Astrocyte (in vitro differentiated cells and primary cell): ENCODE results near the gene SMIM24. TPM values are rescaled to one million over a fixed set of nuclear protein-coding genes. Genes with fewer than 3 reads are reported as not detected.

ENCODE experiments used
- DNase-seq: peaks from one replicate; pipeline ENCODE4 v3.0.0-alpha.2; 2010; ENCODE audit warnings: low read depth
- FAIRE-seq: peaks from 2 replicates; lab custom pipeline; 2011; peaks lifted over from hg19 to GRCh38; lab: Jason Lieb, UNC
- H2AFZ ChIP-seq: 2 replicates; pipeline ENCODE4 v1.6.0; 2012; ENCODE audit warnings: low read depth, low read length, inconsistent platforms
- H3K27ac ChIP-seq: 2 replicates; pipeline ENCODE4 v1.5.1; 2011; ENCODE audit warnings: low read depth, low read length, inconsistent platforms
- H3K27me3 ChIP-seq: 2 replicates; pipeline ENCODE4 v1.6.0; 2011; ENCODE audit warnings: low read length, inconsistent platforms; ENCODE audit not compliant: insufficient read depth
- H3K36me3 ChIP-seq: 2 replicates; pipeline ENCODE4 v1.5.1; 2011; ENCODE audit warnings: low read length, inconsistent platforms; ENCODE audit not compliant: insufficient read depth
- H3K4me1 ChIP-seq: 2 replicates; pipeline ENCODE4 v1.5.1; 2011; ENCODE audit warnings: low read length, inconsistent platforms; ENCODE audit not compliant: insufficient read depth
- H3K4me2 ChIP-seq: 2 replicates; pipeline ENCODE4 v1.6.0; 2012; ENCODE audit warnings: low read length, inconsistent platforms
- H3K4me3 ChIP-seq: 2 replicates; pipeline ENCODE4 v1.5.1; 2011; ENCODE audit warnings: low read depth, mild to moderate bottlenecking, low read length, inconsistent platforms; ENCODE audit not compliant: insufficient read depth
- H3K79me2 ChIP-seq: 2 replicates; pipeline ENCODE4 v1.6.0; 2012; ENCODE audit warnings: mild to moderate bottlenecking, low read length, inconsistent platforms; ENCODE audit not compliant: insufficient read depth
- H3K9ac ChIP-seq: 2 replicates; pipeline ENCODE4 v1.6.0; 2012; ENCODE audit warnings: mild to moderate bottlenecking, low read length, inconsistent platforms
- H3K9me3 ChIP-seq: 2 replicates; pipeline ENCODE4 v1.5.1; 2012; ENCODE audit warnings: low read depth, mild to moderate bottlenecking, low read length, inconsistent platforms; ENCODE audit not compliant: insufficient read depth
- H4K20me1 ChIP-seq: 2 replicates; pipeline ENCODE4 v1.6.0; 2012; ENCODE audit warnings: low read length, inconsistent platforms; ENCODE audit not compliant: insufficient read depth
- H3K27ac Mint-ChIP-seq: one replicate; pipeline ENCODE4 v1.8.0; 2021; ENCODE audit warnings: mild to moderate bottlenecking, mixed read lengths; ENCODE audit not compliant: unreplicated experiment
- H3K27me3 Mint-ChIP-seq: one replicate; pipeline ENCODE4 v1.8.0; 2021; ENCODE audit warnings: low read depth, mixed read lengths; ENCODE audit not compliant: unreplicated experiment
- H3K36me3 Mint-ChIP-seq: one replicate; pipeline ENCODE4 v1.8.0; 2021; ENCODE audit warnings: low read depth, mixed read lengths; ENCODE audit not compliant: unreplicated experiment
- H3K4me1 Mint-ChIP-seq: one replicate; pipeline ENCODE4 v1.8.0; 2021; ENCODE audit warnings: low read depth, mixed read lengths; ENCODE audit not compliant: unreplicated experiment
- H3K4me3 Mint-ChIP-seq: one replicate; pipeline ENCODE4 v1.8.0; 2021; ENCODE audit warnings: mild to moderate bottlenecking, moderate library complexity, mixed read lengths; ENCODE audit not compliant: unreplicated experiment
- H3K9me3 Mint-ChIP-seq: one replicate; pipeline ENCODE4 v1.8.0; 2021; ENCODE audit warnings: mild to moderate bottlenecking, mixed read lengths; ENCODE audit not compliant: unreplicated experiment
- EZH2 ChIP-seq: IDR thresholded peaks from 2 replicates; pipeline ENCODE4 v1.6.1; 2012; ENCODE audit warnings: mild to moderate bottlenecking, low read length, inconsistent platforms; ENCODE audit not compliant: insufficient read depth
- total RNA-seq: library from RNA; stranded (reverse); gene quantifications from 2 replicates; pipeline ENCODE4 v1.2.1, GENCODE V29; 2021
- TF ChIP-seq, protein P1 (sequence below): IDR thresholded peaks from 2 replicates; pipeline ENCODE4 v1.5.1; 2011; ENCODE audit warnings: low read depth, mild to moderate bottlenecking, inconsistent platforms, low read length, moderate library complexity; ENCODE audit not compliant: insufficient read depth

The SMIM24 gene
- total RNA-seq, 1 donor from 2014 or later: not detected

DNA sequence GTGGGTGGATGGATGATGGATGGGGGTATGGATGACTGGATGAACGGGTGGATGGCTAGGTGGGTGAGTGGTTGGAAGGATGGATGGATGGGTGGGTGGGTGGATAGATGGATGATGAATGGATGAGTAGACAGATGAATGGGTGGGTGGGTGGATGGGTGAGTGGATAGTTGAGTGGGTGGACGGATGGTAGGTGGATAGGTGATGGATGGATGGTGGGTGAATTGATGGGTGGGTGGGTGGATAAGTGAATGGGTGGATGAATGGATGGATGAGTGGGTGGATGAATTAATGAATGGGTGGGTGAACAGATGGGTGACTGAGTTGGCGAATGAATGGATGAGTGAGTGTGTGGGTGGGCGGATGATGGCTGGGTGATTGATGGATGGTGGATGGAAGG, 4.9 kb downstream of the SMIM24 start:
- H3K27me3 ChIP-seq: peaks cover 7% of the 10 kb centered on the region
- no peaks in the 10 kb centered on the region for H3K4me1 ChIP-seq
- TF ChIP-seq EZH2: no peak
- TF ChIP-seq, protein P1, sequence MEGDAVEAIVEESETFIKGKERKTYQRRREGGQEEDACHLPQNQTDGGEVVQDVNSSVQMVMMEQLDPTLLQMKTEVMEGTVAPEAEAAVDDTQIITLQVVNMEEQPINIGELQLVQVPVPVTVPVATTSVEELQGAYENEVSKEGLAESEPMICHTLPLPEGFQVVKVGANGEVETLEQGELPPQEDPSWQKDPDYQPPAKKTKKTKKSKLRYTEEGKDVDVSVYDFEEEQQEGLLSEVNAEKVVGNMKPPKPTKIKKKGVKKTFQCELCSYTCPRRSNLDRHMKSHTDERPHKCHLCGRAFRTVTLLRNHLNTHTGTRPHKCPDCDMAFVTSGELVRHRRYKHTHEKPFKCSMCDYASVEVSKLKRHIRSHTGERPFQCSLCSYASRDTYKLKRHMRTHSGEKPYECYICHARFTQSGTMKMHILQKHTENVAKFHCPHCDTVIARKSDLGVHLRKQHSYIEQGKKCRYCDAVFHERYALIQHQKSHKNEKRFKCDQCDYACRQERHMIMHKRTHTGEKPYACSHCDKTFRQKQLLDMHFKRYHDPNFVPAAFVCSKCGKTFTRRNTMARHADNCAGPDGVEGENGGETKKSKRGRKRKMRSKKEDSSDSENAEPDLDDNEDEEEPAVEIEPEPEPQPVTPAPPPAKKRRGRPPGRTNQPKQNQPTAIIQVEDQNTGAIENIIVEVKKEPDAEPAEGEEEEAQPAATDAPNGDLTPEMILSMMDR: no peak
- H3K4me2 ChIP-seq: no peak overlapping the region
- Mint-ChIP-seq H3K36me3 (no peaks in the 10 kb centered on the region), H3K4me1 (no peaks in the 10 kb centered on the region), H3K27me3 (peaks cover 16% of the 10 kb centered on the region), H3K4me3 (no peak overlapping the region), H3K27ac (no peak overlapping the region), H3K9me3 (peaks cover 3% of the 10 kb centered on the region)
- H4K20me1 ChIP-seq: peaks cover 3% of the 10 kb centered on the region
- DNase-seq (no peak), FAIRE-seq (no peak)
- H3K79me2 ChIP-seq: no peaks in the 10 kb centered on the region
- H3K27ac ChIP-seq: no peak overlapping the region
- no peaks in the 10 kb centered on the region for H3K36me3 ChIP-seq
- H3K9ac ChIP-seq: no peak overlapping the region
- H3K4me3 ChIP-seq: no peak overlapping the region
- H3K9me3 ChIP-seq: no peaks in the 10 kb centered on the region
- no peak overlapping the region for H2AFZ ChIP-seq

DNA sequence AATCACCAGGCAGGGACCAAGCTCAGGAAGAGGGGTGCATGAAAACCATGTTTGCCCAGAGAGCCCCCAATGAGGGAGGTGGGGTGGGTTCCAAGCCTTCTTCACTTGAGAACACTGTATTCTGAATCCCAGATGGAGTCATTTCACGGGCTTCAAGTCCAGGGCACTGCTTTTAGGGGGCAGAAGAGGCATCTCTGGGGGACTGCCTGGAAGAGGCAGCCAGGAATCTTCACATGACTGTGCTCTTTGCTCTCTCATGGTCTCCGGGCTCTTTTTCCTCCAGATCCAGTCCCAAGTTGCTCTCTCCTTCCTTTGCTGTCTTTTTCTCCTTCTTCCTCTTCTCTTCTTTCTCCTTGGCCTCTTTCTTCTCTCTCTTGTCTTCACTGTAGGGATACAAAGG, 5.7 kb downstream of the SMIM24 start:
- H3K9me3 ChIP-seq: no peaks in the 10 kb centered on the region
- H3K4me2 ChIP-seq: no peak overlapping the region
- Mint-ChIP-seq H3K4me3 (no peak overlapping the region), H3K4me1 (no peaks in the 10 kb centered on the region), H3K9me3 (peaks cover 3% of the 10 kb centered on the region), H3K27ac (no peak overlapping the region), H3K36me3 (no peaks in the 10 kb centered on the region), H3K27me3 (peaks cover 22% of the 10 kb centered on the region)
- TF ChIP-seq, protein P1: no peak
- TF ChIP-seq EZH2: no peak
- H4K20me1 ChIP-seq: peaks cover 3% of the 10 kb centered on the region
- no peak overlapping the region for H3K9ac ChIP-seq
- DNase-seq (no peak), FAIRE-seq (no peak)
- H3K79me2 ChIP-seq: no peaks in the 10 kb centered on the region
- peaks cover 7% of the 10 kb centered on the region for H3K27me3 ChIP-seq
- no peak overlapping the region for H2AFZ ChIP-seq
- H3K4me3 ChIP-seq: no peak overlapping the region
- no peaks in the 10 kb centered on the region for H3K36me3 ChIP-seq
- no peaks in the 10 kb centered on the region for H3K4me1 ChIP-seq
- H3K27ac ChIP-seq: no peak overlapping the region

DNA sequence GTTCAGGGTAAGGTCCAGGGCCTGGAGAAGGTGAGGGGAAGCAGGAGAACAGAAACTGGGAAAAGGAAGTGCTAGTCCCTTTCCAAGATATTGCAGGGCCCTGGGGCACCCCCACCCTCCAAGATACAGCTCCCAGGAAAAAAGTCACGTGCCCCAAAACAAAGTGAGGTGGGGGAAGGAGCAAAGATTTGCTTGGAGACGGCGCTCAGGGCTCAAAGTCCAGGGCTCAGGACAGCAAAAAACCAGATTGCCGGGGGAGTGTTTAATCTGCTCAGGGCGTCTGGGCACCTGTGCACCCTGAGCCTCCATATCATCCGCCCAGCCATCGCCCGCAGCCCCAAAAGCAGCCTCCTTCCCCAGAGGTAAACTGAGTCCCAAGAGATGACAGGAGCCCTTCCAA, 6.3 kb downstream of the SMIM24 start:
- Histone ChIP-seq H3K27ac (no peak overlapping the region), H3K36me3 (no peaks in the 10 kb centered on the region), H3K79me2 (no peaks in the 10 kb centered on the region), H3K27me3 (peaks cover 7% of the 10 kb centered on the region), H3K4me2 (no peak overlapping the region), H3K4me3 (no peak overlapping the region), H3K9me3 (no peaks in the 10 kb centered on the region), H3K4me1 (no peaks in the 10 kb centered on the region), H4K20me1 (peaks cover 3% of the 10 kb centered on the region), H3K9ac (no peak overlapping the region), H2AFZ (no peak overlapping the region)
- Mint-ChIP-seq H3K9me3 (peaks cover 3% of the 10 kb centered on the region), H3K36me3 (no peaks in the 10 kb centered on the region), H3K27ac (no peak overlapping the region), H3K4me1 (no peaks in the 10 kb centered on the region), H3K4me3 (no peak overlapping the region), H3K27me3 (peaks cover 22% of the 10 kb centered on the region)
- FAIRE-seq (no peak), DNase-seq (no peak)
- no peak for TF ChIP-seq EZH2
- TF ChIP-seq, protein P1: no peak
